Right lobe of liver (tissue), 4 donors: ENCODE results near the gene IQSEC3.

Experiments
- CTCF ChIP-seq, 4 donors: fragments of 200-600 bp in 3 of 4; fragments of 450-650 bp in 1 of 4; IDR thresholded peaks; one replicate each; pipeline versions ENCODE4 v1.5.1 to v1.8.0; 2016 to 2022; ENCODE audit warnings: antibody characterized with exemption in 4 of 4, mild to moderate bottlenecking in 2 of 4
- POLR2A ChIP-seq: fragments of 450-650 bp; IDR thresholded peaks from one replicate; pipeline ENCODE4 v1.6.1; 2017; ENCODE audit warnings: antibody characterized with exemption, mild to moderate bottlenecking
- donor health status: DM: no; HTN: no; CAD: no.
- donor health status: DM: no; HTN: no; CAD: no.
- donor health status: DM: no; HTN: yes; CAD: no.

- TF ChIP-seq CTCF (IDR thresholded peaks at IDR 0.05) (no peak), POLR2A (no peak)
Measured at GRCh38 chr12:53735-54730, 12.5 kb upstream of the IQSEC3 start.
